ENCODE data around the gene GCNT2.
"Not testable (repeated sequence)": the region's sequence is repeated elsewhere in the genome, so short reads cannot be mapped to it uniquely, and the experiment has no call there.

The GCNT2 gene

DNA sequence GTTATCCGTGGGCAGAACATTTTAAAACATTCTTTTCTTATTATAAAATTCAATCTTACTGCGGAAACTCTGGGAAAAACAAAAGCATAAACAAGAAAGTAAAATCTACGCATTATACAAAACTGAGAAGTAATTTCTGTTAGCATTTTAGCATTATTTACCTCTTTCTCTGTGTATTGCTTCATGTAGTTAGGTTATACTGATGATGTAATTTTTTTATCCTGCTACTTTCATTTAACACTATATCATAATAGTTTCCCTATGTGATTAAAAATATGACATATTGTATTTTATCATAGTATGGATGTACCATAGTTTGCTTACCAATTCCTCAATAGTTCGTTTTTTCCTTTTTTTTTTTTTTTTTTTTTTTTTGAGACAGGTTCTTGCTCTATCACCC is 4.2 kb upstream of the GCNT2 start:
- no peaks in the 10 kb centered on the region for H3K9me3 ChIP-seq (ENCODE audit: insufficient read depth, low read depth, low read length)
- no peaks in the 10 kb centered on the region for H3K27me3 ChIP-seq (ENCODE audit: insufficient read depth, low read length)
- H3K9ac ChIP-seq (ENCODE audit: low read depth, low read length) = no peak overlapping the region
- peaks cover 22% of the 10 kb centered on the region for H3K4me1 ChIP-seq (ENCODE audit: insufficient read depth, low read length)
- no peak overlapping the region for H3K27ac ChIP-seq (ENCODE audit: low read length)
- H3K36me3 ChIP-seq (ENCODE audit: insufficient read depth, low read depth, low read length) = no peaks in the 10 kb centered on the region
- H3K4me3 ChIP-seq (ENCODE audit: low read length) = no peak overlapping the region

- peaks cover 31% of the 10 kb centered on the region for H3K4me1 ChIP-seq (ENCODE audit: insufficient read depth, low read length)
- no peaks in the 10 kb centered on the region for H3K9me3 ChIP-seq (ENCODE audit: insufficient read depth, low read depth, low read length)
- H3K27ac ChIP-seq (ENCODE audit: low read length) = peak overlapping the region; percentile 73
- H3K36me3 ChIP-seq (ENCODE audit: insufficient read depth, low read depth, low read length) = no peaks in the 10 kb centered on the region
- peak overlapping the region; percentile 53; the same call in 1 of the 2 replicates for H3K9ac ChIP-seq (ENCODE audit: low read depth, low read length)
- no peak overlapping the region for H3K4me3 ChIP-seq (ENCODE audit: low read length)
- H3K27me3 ChIP-seq (ENCODE audit: insufficient read depth, low read length) = no peaks in the 10 kb centered on the region
Observed at GRCh38 chr6:10518557-10519407, 2.4 kb upstream of the GCNT2 start.

GRCh38 chr6:10519408-10519697 is 1.8 kb upstream of the GCNT2 start:
- H3K27ac ChIP-seq (ENCODE audit: low read length); H3K4me3 ChIP-seq (ENCODE audit: low read length); H3K27me3 ChIP-seq (ENCODE audit: insufficient read depth, low read length); H3K36me3 ChIP-seq (ENCODE audit: insufficient read depth, low read depth, low read length); H3K9me3 ChIP-seq (ENCODE audit: insufficient read depth, low read depth, low read length); H3K9ac ChIP-seq (ENCODE audit: low read depth, low read length): not testable (repeated sequence)
- H3K4me1 ChIP-seq (ENCODE audit: insufficient read depth, low read length) = peaks cover 31% of the 10 kb centered on the region

DNA sequence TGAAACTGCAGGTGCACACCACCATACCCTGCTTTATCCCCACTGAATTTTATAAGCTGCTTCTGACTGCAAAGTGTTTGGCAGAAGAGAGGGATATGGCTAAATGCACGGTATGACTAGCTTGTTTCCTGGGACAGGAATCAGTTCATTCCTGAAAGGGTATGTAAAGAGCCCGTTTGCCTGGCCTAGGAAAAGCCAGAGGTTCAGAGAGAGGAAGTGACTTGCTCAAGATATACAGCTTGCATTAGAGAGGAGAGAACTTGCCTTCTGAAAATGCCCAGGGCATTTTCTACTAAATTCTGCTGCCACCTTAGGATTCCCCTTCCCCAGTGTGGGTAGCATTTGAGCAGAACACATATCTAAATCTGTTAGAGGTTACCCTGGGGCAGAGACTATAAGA is 683 bp upstream of the GCNT2 start:
- H3K4me3 ChIP-seq (ENCODE audit: low read length) = peak overlapping the region; percentile 49; the same call in 1 of the 2 replicates
- H3K27ac ChIP-seq (ENCODE audit: low read length) = peak overlapping the region; percentile 40
- H3K9me3 ChIP-seq (ENCODE audit: insufficient read depth, low read depth, low read length) = no peaks in the 10 kb centered on the region
- no peaks in the 10 kb centered on the region for H3K27me3 ChIP-seq (ENCODE audit: insufficient read depth, low read length)
- H3K4me1 ChIP-seq (ENCODE audit: insufficient read depth, low read length) = peaks cover 31% of the 10 kb centered on the region
- no peaks in the 10 kb centered on the region for H3K36me3 ChIP-seq (ENCODE audit: insufficient read depth, low read depth, low read length)
- H3K9ac ChIP-seq (ENCODE audit: low read depth, low read length) = peak overlapping the region; percentile 44; the same call in 1 of the 2 replicates

- Histone ChIP-seq H3K4me3 (ENCODE audit: low read length) (peak overlapping the region; percentile 42), H3K9me3 (ENCODE audit: insufficient read depth, low read depth, low read length) (no peaks in the 10 kb centered on the region), H3K9ac (ENCODE audit: low read depth, low read length) (no peak overlapping the region), H3K36me3 (ENCODE audit: insufficient read depth, low read depth, low read length) (no peaks in the 10 kb centered on the region), H3K4me1 (ENCODE audit: insufficient read depth, low read length) (peaks cover 31% of the 10 kb centered on the region), H3K27ac (ENCODE audit: low read length) (no peak overlapping the region), H3K27me3 (ENCODE audit: insufficient read depth, low read length) (no peaks in the 10 kb centered on the region)
Observed at GRCh38 chr6:10522929-10523573, 1.9 kb downstream of the GCNT2 start.

DNA sequence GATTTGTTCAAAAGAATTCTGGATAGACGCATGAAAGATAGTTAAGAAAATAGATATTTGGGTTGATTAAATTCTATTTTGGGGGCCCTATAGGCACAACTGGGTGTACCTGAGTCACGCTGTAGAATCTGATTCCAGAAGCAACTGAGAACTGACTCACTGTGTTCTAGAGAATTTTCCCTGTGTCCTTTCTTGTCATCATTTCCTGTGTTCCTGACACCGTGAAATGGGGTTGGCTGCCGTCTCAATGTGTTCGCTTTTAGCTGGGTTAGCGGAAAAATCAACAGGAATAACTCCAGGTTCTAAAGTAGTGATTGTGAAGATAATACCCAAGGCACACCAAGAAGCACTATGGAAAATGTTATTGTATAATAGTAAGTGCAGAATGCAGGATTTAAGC is 5.0 kb downstream of the GCNT2 start:
- Histone ChIP-seq H3K27me3 (ENCODE audit: insufficient read depth, low read length) (no peaks in the 10 kb centered on the region), H3K27ac (ENCODE audit: low read length) (no peak overlapping the region), H3K4me1 (ENCODE audit: insufficient read depth, low read length) (peaks cover 22% of the 10 kb centered on the region), H3K9me3 (ENCODE audit: insufficient read depth, low read depth, low read length) (no peaks in the 10 kb centered on the region), H3K9ac (ENCODE audit: low read depth, low read length) (no peak overlapping the region), H3K36me3 (ENCODE audit: insufficient read depth, low read depth, low read length) (no peaks in the 10 kb centered on the region), H3K4me3 (ENCODE audit: low read length) (no peak overlapping the region)

- H3K27me3 ChIP-seq (ENCODE audit: insufficient read depth, low read length) = no peaks in the 10 kb centered on the region
- H3K9ac ChIP-seq (ENCODE audit: low read depth, low read length) = no peak overlapping the region
- H3K4me3 ChIP-seq (ENCODE audit: low read length) = no peak overlapping the region
- H3K36me3 ChIP-seq (ENCODE audit: insufficient read depth, low read depth, low read length) = no peaks in the 10 kb centered on the region
- no peak overlapping the region for H3K27ac ChIP-seq (ENCODE audit: low read length)
- H3K9me3 ChIP-seq (ENCODE audit: insufficient read depth, low read depth, low read length) = no peaks in the 10 kb centered on the region
- H3K4me1 ChIP-seq (ENCODE audit: insufficient read depth, low read length) = peaks cover 5% of the 10 kb centered on the region
Observed at GRCh38 chr6:10528158-10528981, 7.2 kb downstream of the GCNT2 start.

GRCh38 chr6:10529231-10529801 is 8.2 kb downstream of the GCNT2 start:
- H3K27me3 ChIP-seq (ENCODE audit: insufficient read depth, low read length) = no peaks in the 10 kb centered on the region
- no peaks in the 10 kb centered on the region for H3K9me3 ChIP-seq (ENCODE audit: insufficient read depth, low read depth, low read length)
- H3K4me1 ChIP-seq (ENCODE audit: insufficient read depth, low read length) = peaks cover 5% of the 10 kb centered on the region
- H3K36me3 ChIP-seq (ENCODE audit: insufficient read depth, low read depth, low read length) = no peaks in the 10 kb centered on the region
- no peak overlapping the region for H3K9ac ChIP-seq (ENCODE audit: low read depth, low read length)
- H3K4me3 ChIP-seq (ENCODE audit: low read length) = no peak overlapping the region
- no peak overlapping the region for H3K27ac ChIP-seq (ENCODE audit: low read length)

DNA sequence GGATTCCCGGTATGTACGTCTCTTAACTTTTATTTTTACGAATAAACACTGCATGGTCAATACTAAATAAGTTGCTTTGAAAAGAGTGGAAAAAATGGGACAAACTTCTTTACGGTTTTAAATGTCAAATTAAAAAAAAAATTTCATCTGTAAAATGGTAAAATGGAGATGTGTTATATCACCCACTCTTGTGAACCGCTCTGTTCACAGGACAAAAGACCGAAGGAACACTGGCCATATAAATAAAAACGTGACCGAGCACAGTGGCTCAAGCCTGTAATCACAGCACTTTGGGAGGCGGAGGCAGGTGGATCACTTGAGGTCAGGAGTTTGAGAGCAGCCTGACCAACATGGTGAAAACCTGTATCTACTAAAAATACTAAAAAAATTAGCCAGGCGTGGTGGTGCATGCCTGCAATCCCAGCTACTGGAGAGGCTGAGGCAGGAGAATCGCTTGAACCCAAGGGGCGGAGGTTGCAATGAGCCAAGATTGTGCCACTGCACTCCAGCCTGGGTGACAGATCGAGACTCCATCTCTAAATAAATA is 8.8 kb downstream of the GCNT2 start:
- H3K9ac ChIP-seq (ENCODE audit: low read depth, low read length); H3K36me3 ChIP-seq (ENCODE audit: insufficient read depth, low read depth, low read length); H3K4me3 ChIP-seq (ENCODE audit: low read length); H3K4me1 ChIP-seq (ENCODE audit: insufficient read depth, low read length); H3K9me3 ChIP-seq (ENCODE audit: insufficient read depth, low read depth, low read length); H3K27me3 ChIP-seq (ENCODE audit: insufficient read depth, low read length); H3K27ac ChIP-seq (ENCODE audit: low read length): not testable (repeated sequence)

- H3K4me1 ChIP-seq (ENCODE audit: insufficient read depth, low read length) = peaks cover 5% of the 10 kb centered on the region
- no peak overlapping the region for H3K4me3 ChIP-seq (ENCODE audit: low read length)
- H3K36me3 ChIP-seq (ENCODE audit: insufficient read depth, low read depth, low read length) = no peaks in the 10 kb centered on the region
- H3K27ac ChIP-seq (ENCODE audit: low read length) = no peak overlapping the region
- no peak overlapping the region for H3K9ac ChIP-seq (ENCODE audit: low read depth, low read length)
- no peaks in the 10 kb centered on the region for H3K9me3 ChIP-seq (ENCODE audit: insufficient read depth, low read depth, low read length)
- H3K27me3 ChIP-seq (ENCODE audit: insufficient read depth, low read length) = no peaks in the 10 kb centered on the region
Observed at GRCh38 chr6:10531503-10531902, 10.4 kb downstream of the GCNT2 start.

GRCh38 chr6:10531942-10532341 is 10.8 kb downstream of the GCNT2 start:
- H3K27me3 ChIP-seq (ENCODE audit: insufficient read depth, low read length) = no peaks in the 10 kb centered on the region
- H3K4me1 ChIP-seq (ENCODE audit: insufficient read depth, low read length) = peaks cover 5% of the 10 kb centered on the region
- no peaks in the 10 kb centered on the region for H3K9me3 ChIP-seq (ENCODE audit: insufficient read depth, low read depth, low read length)
- no peak overlapping the region for H3K9ac ChIP-seq (ENCODE audit: low read depth, low read length)
- H3K36me3 ChIP-seq (ENCODE audit: insufficient read depth, low read depth, low read length) = no peaks in the 10 kb centered on the region
- H3K4me3 ChIP-seq (ENCODE audit: low read length) = no peak overlapping the region
- H3K27ac ChIP-seq (ENCODE audit: low read length) = no peak overlapping the region
